GM12878 (cell line): Measurements from ENCODE around the gene PNMA8C. TPM values are rescaled to one million over a fixed set of nuclear protein-coding genes. Genes with fewer than 3 reads are reported as not detected.

ENCODE experiments used
- ATAC-seq: fragments of 200-7000 bp; cut with Tn5 transposase; 3 replicates; pipeline ENCODE4 v1.9.1; 2020; ENCODE audit warnings: mild to moderate bottlenecking, moderate library complexity
- BruUV-seq: library from RNA; stranded (reverse); fragments of 400-500 nt; replicated peaks from 2 replicates; lab custom pipeline; 2021; lab: Mats Ljungman, UMichigan
- CTCF ChIA-PET: fragments of 300-600 bp; sonication (Branson Sonifier 250); formaldehyde crosslinking; extraction: SDS; loops from one replicate; lab custom pipeline; 2021; ENCODE audit warnings: inconsistent platforms; lab: Yijun Ruan, JAX
- POLR2A ChIA-PET: fragments of 350-600 bp; formaldehyde crosslinking; extraction: SDS; loops from one replicate; lab custom pipeline; 2021; ENCODE audit warnings: inconsistent platforms; lab: Charles Lee
- RAD21 ChIA-PET: fragments of 300-600 bp; sonication (Branson Sonifier 250); formaldehyde crosslinking; loops from one replicate; lab custom pipeline; 2023; ENCODE audit warnings: antibody characterized with exemption; ENCODE audit not compliant: unreplicated experiment; lab: Charles Lee
- SMC1A ChIA-PET: fragments of 300-600 bp; sonication (Branson Sonifier 250); formaldehyde crosslinking; loops from one replicate; lab custom pipeline; 2023; ENCODE audit not compliant: unreplicated experiment, uncharacterized antibody; lab: Charles Lee
- DNase-seq: peaks from one replicate; pipeline ENCODE4 v3.0.0-alpha.2; 2011; ENCODE audit warnings: low read depth, low spot score
- FAIRE-seq: peaks from 3 replicates; lab custom pipeline; 2011; peaks lifted over from hg19 to GRCh38; lab: Jason Lieb, UNC
- H2AFZ ChIP-seq: 2 replicates; pipeline ENCODE4 v1.6.0; 2011; ENCODE audit warnings: low read depth, low read length, control low read depth; ENCODE audit not compliant: control insufficient read depth
- H3K27ac ChIP-seq: 2 replicates; pipeline ENCODE4 v1.5.1; 2011; ENCODE audit warnings: control low read depth; ENCODE audit not compliant: control insufficient read depth, insufficient read depth
- H3K27me3 ChIP-seq, 2 experiments: replicated peaks in 1 of 2; 2 replicates each; pipeline versions ENCODE4 v1.6.0 to v1.6.1; 2011; ENCODE audit warnings: low read length in 1 of 2; ENCODE audit not compliant: control insufficient read depth in 2 of 2, insufficient read depth in 2 of 2
- H3K36me3 ChIP-seq, 2 experiments: 2 replicates each; pipeline ENCODE4 v1.5.1; 2011; ENCODE audit warnings: low read length in 1 of 2; ENCODE audit not compliant: control insufficient read depth in 2 of 2, insufficient read depth in 2 of 2
- H3K4me1 ChIP-seq: 2 replicates; pipeline ENCODE4 v1.6.1; 2011; ENCODE audit warnings: mild to moderate bottlenecking, low read length, moderate library complexity, mixed read lengths; ENCODE audit not compliant: control insufficient read depth, insufficient read depth
- H3K4me2 ChIP-seq: 2 replicates; pipeline ENCODE4 v1.6.0; 2011; ENCODE audit warnings: control low read depth; ENCODE audit not compliant: control insufficient read depth, insufficient read depth
- H3K4me3 ChIP-seq: fragments of 200-600 bp; sonication (generic); 2 replicates; pipeline ENCODE4 v1.5.1; 2016
- H3K79me2 ChIP-seq: 2 replicates; pipeline ENCODE4 v1.6.0; 2011; ENCODE audit warnings: low read length; ENCODE audit not compliant: control insufficient read depth, insufficient read depth
- H3K9ac ChIP-seq: 2 replicates; pipeline ENCODE4 v1.8.0; 2011; ENCODE audit warnings: low read length, control low read depth, mixed read lengths; ENCODE audit not compliant: control insufficient read depth, insufficient read depth
- H3K9me3 ChIP-seq: replicated peaks from 3 replicates; pipeline ENCODE4 v1.5.1; 2011; ENCODE audit warnings: mild to moderate bottlenecking, low read length; ENCODE audit not compliant: control insufficient read depth, insufficient read depth
- H4K20me1 ChIP-seq: 2 replicates; pipeline ENCODE4 v1.6.0; 2011; ENCODE audit not compliant: control insufficient read depth, insufficient read depth
- ASH2L ChIP-seq: fragments of 300-600, 200-600 bp; sonication (generic); IDR thresholded peaks from 2 replicates; pipeline ENCODE4 v1.6.1; 2017; ENCODE audit warnings: low read depth, mild to moderate bottlenecking, borderline replicate concordance
- BACH1 ChIP-seq: fragments of 450-650 bp; IDR thresholded peaks from 2 replicates; pipeline ENCODE4 v1.6.1; 2017; ENCODE audit warnings: mild to moderate bottlenecking, borderline replicate concordance
- CTCF ChIP-seq, 3 experiments: IDR thresholded peaks in 2 of 3; conservative IDR thresholded peaks in 1 of 3; 2 replicates each; pipeline ENCODE4 v1.5.1; 2011; ENCODE audit warnings: low read depth in 3 of 3, low read length in 3 of 3, mild to moderate bottlenecking in 3 of 3, control low read depth in 2 of 3, moderate library complexity in 2 of 3, inconsistent platforms in 1 of 3, mixed read lengths in 1 of 3; ENCODE audit not compliant: control insufficient read depth in 2 of 3, insufficient read depth in 1 of 3; ENCODE audit errors: extremely low read depth in 1 of 3
- ESRRA ChIP-seq: IDR thresholded peaks from 2 replicates; pipeline ENCODE4 v1.6.1; 2012; ENCODE audit warnings: mild to moderate bottlenecking, low read length, improper control_type of control experiment
- MAX ChIP-seq: IDR thresholded peaks from 2 replicates; pipeline ENCODE4 v1.6.1; 2012; ENCODE audit warnings: low read depth, low read length, improper control_type of control experiment
- MEF2B ChIP-seq: fragments of 450-650 bp; IDR thresholded peaks from 2 replicates; pipeline ENCODE4 v1.6.1; 2018; ENCODE audit warnings: mild to moderate bottlenecking, moderate library complexity; ENCODE audit not compliant: partially characterized antibody, poor library complexity, severe bottlenecking
- POLR2AphosphoS5 ChIP-seq: IDR thresholded peaks from 2 replicates; pipeline ENCODE4 v1.6.1; 2011; ENCODE audit warnings: mild to moderate bottlenecking, low read length, inconsistent platforms
- SMAD1 ChIP-seq: fragments of 450-650 bp; IDR thresholded peaks from 2 replicates; pipeline ENCODE4 v1.6.1; 2018; ENCODE audit warnings: mild to moderate bottlenecking, low read depth; ENCODE audit not compliant: partially characterized antibody
- SMC3 ChIP-seq: IDR thresholded peaks from 2 replicates; pipeline ENCODE4 v1.6.1; 2011; ENCODE audit warnings: low read length, improper control_type of control experiment, borderline replicate concordance
- SREBF1 ChIP-seq: IDR thresholded peaks from 2 replicates; pipeline ENCODE4 v1.6.1; 2012; ENCODE audit warnings: mild to moderate bottlenecking, low read length
- ZNF207 ChIP-seq: fragments of 450-650 bp; IDR thresholded peaks from 2 replicates; pipeline ENCODE4 v1.6.1; 2014; ENCODE audit warnings: antibody characterized with exemption, mild to moderate bottlenecking, borderline replicate concordance
- ZZZ3 ChIP-seq: IDR thresholded peaks from 2 replicates; pipeline ENCODE4 v1.6.1; 2011; ENCODE audit warnings: low read depth; ENCODE audit not compliant: control insufficient read depth, insufficient read length
- WGBS: methylation state at CpG from one replicate; pipeline ENCODE4 v1.1.6; 2016; ENCODE audit warnings: low lambda C conversion rate; ENCODE audit not compliant: insufficient replicate concordance, insufficient coverage; ENCODE audit errors: missing lambda C conversion rate; 5-methylcytosine and 5-hydroxymethylcytosine counted together
- in situ Hi-C: fragments of 300-500 bp; cut with MboI; formaldehyde crosslinking; loops from 9 replicates; pipeline ENCODE4 v1.14.3; 2018; ENCODE audit warnings: mixed read lengths
- intact Hi-C: fragments of 100-400 bp; cut with micrococcal nuclease; formaldehyde crosslinking; loops from one replicate; pipeline ENCODE4 v1.14.2; 2022; ENCODE audit not compliant: unreplicated experiment
- polyA plus RNA-seq, 11 experiments: library from polyadenylated mRNA; depleted of rRNA in 4 of 11; unstranded in 6 of 11; stranded (reverse) in 5 of 11; fragments of >200 nt; fragmentation: Nextera tagmentation in 4 of 11; fragmentation: Illumina TruSeq in 1 of 11; extraction: Ambion mirVana in 4 of 11; extraction: Trizol in 1 of 11; gene quantifications; 1 replicate in 1 of 11; 2 replicates in 10 of 11; pipeline versions ENCODE4 v1.2.1 to v1.2.3, GENCODE V29; 2011 to 2016; ENCODE audit warnings: inconsistent platforms in 2 of 11, missing spikeins in 2 of 11, low read depth in 1 of 11
- total RNA-seq, 4 experiments: library from RNA; depleted of rRNA in 3 of 4; stranded (reverse); fragments of >200 nt in 3 of 4; fragmentation: Illumina TruSeq in 1 of 4; extraction: Trizol in 1 of 4; gene quantifications; 2 replicates each; pipeline versions ENCODE4 v1.2.1 to v1.2.3, GENCODE V29; 2013 to 2021

The PNMA8C gene
- total and polyA plus RNA-seq, 10 of the 15 experiments (the other 5 are each of a cell fraction or from before 2014, with no cell fraction given), result not detected

DNA sequence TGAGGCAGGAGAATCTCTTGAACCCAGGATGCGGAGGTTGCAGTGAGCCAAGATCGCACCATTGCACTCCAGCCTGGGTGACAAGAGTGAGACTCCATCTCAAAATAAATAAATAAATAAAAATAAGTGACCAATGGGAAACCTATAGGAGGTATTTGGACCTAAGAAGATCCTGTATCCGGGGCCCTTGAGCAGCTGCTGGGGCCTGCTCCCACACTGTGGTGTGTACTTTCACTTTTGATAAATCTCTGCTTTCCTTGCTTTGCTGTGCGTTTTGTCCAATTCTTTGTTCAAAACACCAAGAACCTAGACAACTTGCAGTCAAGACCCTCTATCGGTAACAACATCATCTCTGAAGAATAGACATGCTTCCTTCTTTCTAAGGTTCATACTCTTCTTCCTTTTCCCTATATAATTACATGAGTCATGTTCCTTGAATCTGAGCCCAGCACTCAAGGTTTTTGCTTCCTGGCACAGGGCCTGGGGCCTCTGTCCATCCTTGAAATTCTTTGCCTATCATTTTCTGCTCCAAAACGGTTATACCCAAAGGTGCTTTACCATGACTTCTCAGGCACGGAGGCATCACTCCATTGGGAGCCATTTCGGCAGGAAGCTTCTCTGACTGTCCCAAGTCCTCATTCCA lies 14.2 kb upstream of the PNMA8C start:
- Histone ChIP-seq H4K20me1 (no peaks in the 10 kb centered on the region), H3K4me3 (no peak overlapping the region), H3K4me1 (no peaks in the 10 kb centered on the region)
- no peak for FAIRE-seq
- ATAC-seq, result no peak
- no peak for TF ChIP-seq BACH1
- no peak for TF ChIP-seq ZNF207
- TF ChIP-seq CTCF (IDR thresholded peaks at IDR 0.05 in 2 of 3, conservative IDR thresholded peaks at IDR 0.05 in 1 of 3; ENCODE audit: control insufficient read depth in 2 of 3, extremely low read depth in 1 of 3, insufficient read depth in 1 of 3, low read depth in 3 of 3, low read length in 3 of 3), result no peak
- no peak for TF ChIP-seq MAX
- TF ChIP-seq SREBF1, result no peak
- no peak for TF ChIP-seq ESRRA
- TF ChIP-seq SMC3, result no peak
- no peak for TF ChIP-seq ZZZ3
- TF ChIP-seq ASH2L, result no peak
- TF ChIP-seq SMAD1, result no peak
- TF ChIP-seq POLR2AphosphoS5, result no peak
- TF ChIP-seq MEF2B, result no peak
- TF ChIP-seq, all 136 proteins: peak for 0
- no peaks in the 10 kb centered on the region for H3K9me3 ChIP-seq
- no TSS peak for BruUV-seq
- DNase-seq, result no peak
- H3K9ac ChIP-seq, result no peak overlapping the region
- ChIA-PET POLR2A (no interaction called here), RAD21 (no interaction called here), CTCF (no interaction called here), SMC1A (no interaction called here)
- in situ Hi-C loops (no loop called here), intact Hi-C loops (no loop called here)
- no peak overlapping the region for H3K27ac ChIP-seq
- H3K36me3 ChIP-seq, result no peaks in the 10 kb centered on the region
- WGBS, result 31% methylated on average over 8 of the region's 8 CpGs
- H2AFZ ChIP-seq, result no peak overlapping the region
- H3K27me3 ChIP-seq, result no peaks in the 10 kb centered on the region
- no peaks in the 10 kb centered on the region for H3K79me2 ChIP-seq
- H3K4me2 ChIP-seq, result no peak overlapping the region
